MCF 10A (cell line): ENCODE results near the gene RBP4. TPM values are rescaled to one million over a fixed set of nuclear protein-coding genes. Genes with fewer than 3 reads are reported as not detected.
A peak's percentile ranks its signal among the peaks of the same experiment; 100 is the strongest.

ENCODE experiments used
- BruUV-seq: library from RNA; stranded (reverse); fragments of 400-500 nt; replicated peaks from 2 replicates; lab custom pipeline; 2021; lab: Mats Ljungman, UMichigan
- CTCF ChIA-PET: fragments of 300-600 bp; sonication (Branson Sonifier 250); formaldehyde crosslinking; extraction: SDS; loops from one replicate; lab custom pipeline; 2021; ENCODE audit warnings: antibody characterized with exemption, inconsistent platforms; lab: Yijun Ruan, JAX
- POLR2A ChIA-PET: fragments of 300-600, 350-650 bp; sonication (Branson Sonifier 250); formaldehyde crosslinking; extraction: SDS; loops from one replicate; lab custom pipeline; 2020; ENCODE audit warnings: antibody characterized with exemption, inconsistent platforms; lab: Yijun Ruan, JAX
- DNase-seq: peaks from one replicate; pipeline ENCODE4 v3.0.0-alpha.2; 2018; ENCODE audit not compliant: unreplicated experiment
- H3K27ac Mint-ChIP-seq: one replicate; pipeline ENCODE4 v1.8.0; 2022; ENCODE audit warnings: mild to moderate bottlenecking, low read depth, mixed read lengths; ENCODE audit not compliant: unreplicated experiment
- H3K27me3 Mint-ChIP-seq: one replicate; pipeline ENCODE4 v1.8.0; 2022; ENCODE audit warnings: mixed read lengths; ENCODE audit not compliant: insufficient read depth, unreplicated experiment
- H3K36me3 Mint-ChIP-seq: one replicate; pipeline ENCODE4 v1.8.0; 2022; ENCODE audit warnings: mild to moderate bottlenecking, moderate library complexity, mixed read lengths; ENCODE audit not compliant: insufficient read depth, unreplicated experiment
- H3K4me1 Mint-ChIP-seq: one replicate; pipeline ENCODE4 v1.8.0; 2022; ENCODE audit warnings: mixed read lengths; ENCODE audit not compliant: insufficient read depth, unreplicated experiment
- H3K4me3 Mint-ChIP-seq: one replicate; pipeline ENCODE4 v1.8.0; 2022; ENCODE audit warnings: mild to moderate bottlenecking, moderate library complexity, mixed read lengths; ENCODE audit not compliant: unreplicated experiment
- H3K9me3 Mint-ChIP-seq: one replicate; pipeline ENCODE4 v1.8.0; 2022; ENCODE audit warnings: mixed read lengths; ENCODE audit not compliant: unreplicated experiment
- CTCF ChIP-seq: fragments of 200-600 bp; IDR thresholded peaks from one replicate; pipeline ENCODE4 v1.8.0; 2022; ENCODE audit warnings: antibody characterized with exemption, mild to moderate bottlenecking; ENCODE audit not compliant: unreplicated experiment
- intact Hi-C: fragments of 100-400 bp; cut with micrococcal nuclease; formaldehyde crosslinking; loops from 2 replicates; pipeline ENCODE4 v1.14.1; 2022
- total RNA-seq: library from RNA; stranded (reverse); gene quantifications from 2 replicates; pipeline ENCODE4 v1.2.3, GENCODE V29; 2022

Gene RBP4
- total RNA-seq, 1 experiment from 2014 or later, result not detected

GRCh38 chr10:93600446-93601145 is 439 bp downstream of the RBP4 start:
- ChIA-PET POLR2A (no interaction called here), CTCF (interaction anchor here (0.6 to 2.2 kb wide), 2 partner anchors 46 to 763 kb away, joined by 3 to 5 read pairs; no protein-coding TSS in a partner anchor)
- Mint-ChIP-seq H3K4me3 (no peak overlapping the region), H3K36me3 (no peaks in the 10 kb centered on the region), H3K27me3 (peaks cover 15% of the 10 kb centered on the region), H3K27ac (no peak overlapping the region), H3K9me3 (no peaks in the 10 kb centered on the region), H3K4me1 (peaks cover 5% of the 10 kb centered on the region)
- BruUV-seq, result no TSS peak
- TF ChIP-seq CTCF, result no peak
- no peak for DNase-seq
- intact Hi-C loops, result no loop called here

DNA sequence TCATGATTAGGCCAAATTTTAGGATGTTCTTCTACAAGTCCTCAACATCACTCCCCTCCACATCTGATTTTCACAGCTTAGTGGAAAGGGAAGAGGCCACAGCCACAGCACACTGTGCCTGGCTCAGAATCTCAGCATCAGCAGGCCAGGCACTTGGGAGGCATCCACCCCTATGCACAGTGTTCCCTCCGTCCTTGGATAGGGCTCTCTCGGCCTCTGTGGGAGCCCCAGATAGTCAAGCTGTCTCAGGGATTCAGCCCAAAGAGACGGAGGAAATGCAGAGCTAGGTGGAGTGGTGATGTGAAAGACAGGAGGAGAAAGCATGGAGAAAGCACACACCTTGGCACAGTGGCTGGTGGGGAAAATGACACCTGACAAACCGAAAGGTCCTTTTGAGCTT is 1.3 kb downstream of the RBP4 start:
- Mint-ChIP-seq H3K27ac (no peak overlapping the region), H3K36me3 (no peaks in the 10 kb centered on the region), H3K4me3 (no peak overlapping the region), H3K9me3 (no peaks in the 10 kb centered on the region), H3K27me3 (peaks cover 15% of the 10 kb centered on the region), H3K4me1 (peaks cover 5% of the 10 kb centered on the region)
- no TSS peak for BruUV-seq
- no peak for DNase-seq
- TF ChIP-seq CTCF, result no peak
- POLR2A ChIA-PET, result no interaction called here
- CTCF ChIA-PET, result interaction anchor here (0.6 to 2.2 kb wide), 3 partner anchors 22 to 764 kb away, joined by 3 to 5 read pairs (median 3); no protein-coding TSS in a partner anchor
- intact Hi-C loops, result no loop called here

DNA sequence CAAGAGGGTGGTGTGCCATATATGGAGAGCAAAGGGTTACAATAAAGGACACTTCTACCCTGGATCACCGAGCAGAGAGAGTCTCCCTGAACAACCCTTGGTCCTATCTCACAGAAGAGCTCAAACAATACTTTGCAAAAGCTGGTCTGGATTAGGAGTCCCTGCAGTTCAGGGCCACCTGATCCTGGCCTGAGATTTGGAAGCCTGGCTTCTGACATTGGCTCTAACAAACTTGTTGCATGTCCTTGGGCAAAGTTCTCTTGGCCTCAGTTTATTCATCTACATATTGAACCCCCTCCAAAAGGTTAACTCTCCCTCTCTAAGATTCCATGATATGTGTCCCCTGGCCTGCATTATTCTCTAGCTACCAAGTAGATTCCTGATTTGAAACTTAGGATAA is 1.7 kb downstream of the RBP4 start:
- Mint-ChIP-seq H3K36me3 (no peaks in the 10 kb centered on the region), H3K27ac (no peak overlapping the region), H3K9me3 (no peaks in the 10 kb centered on the region), H3K27me3 (peaks cover 15% of the 10 kb centered on the region), H3K4me3 (no peak overlapping the region), H3K4me1 (peaks cover 5% of the 10 kb centered on the region)
- POLR2A ChIA-PET, result interaction anchor here (1.0 kb wide), 1 partner anchor 29 kb away, joined by 3 read pairs; no protein-coding TSS in a partner anchor
- no peak for TF ChIP-seq CTCF
- no peak for DNase-seq
- BruUV-seq, result no TSS peak
- intact Hi-C loops, result no loop called here
- CTCF ChIA-PET, result interaction anchor here (0.7 to 2.2 kb wide), 2 partner anchors 22 to 45 kb away, joined by 3 to 5 read pairs; no protein-coding TSS in a partner anchor

DNA sequence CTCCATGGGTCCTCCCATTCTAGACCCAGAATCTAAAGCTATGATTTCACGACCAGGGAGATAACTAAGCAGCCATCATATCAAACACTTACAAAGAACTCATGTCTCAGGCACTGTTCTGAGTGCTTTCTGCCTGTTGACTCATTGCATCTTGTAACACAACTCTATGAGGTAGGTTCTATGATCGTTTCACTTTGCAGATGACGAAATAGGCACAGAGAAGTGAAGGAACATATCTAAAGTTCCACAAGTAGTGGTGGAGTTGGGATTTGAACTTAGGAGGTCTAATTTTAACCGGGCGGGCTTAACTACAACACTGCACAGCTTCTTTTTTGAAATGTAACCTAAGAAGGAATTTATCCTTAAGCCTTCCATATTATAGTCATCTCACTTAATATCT is 2.9 kb downstream of the RBP4 start:
- no peaks in the 10 kb centered on the region for H3K9me3 Mint-ChIP-seq
- no TSS peak for BruUV-seq
- no peak overlapping the region for H3K4me3 Mint-ChIP-seq
- H3K36me3 Mint-ChIP-seq, result no peaks in the 10 kb centered on the region
- DNase-seq, result peak; percentile 21
- peaks cover 5% of the 10 kb centered on the region for H3K4me1 Mint-ChIP-seq
- no peak overlapping the region for H3K27ac Mint-ChIP-seq
- H3K27me3 Mint-ChIP-seq, result peaks cover 15% of the 10 kb centered on the region
- intact Hi-C loops, result no loop called here
- ChIA-PET CTCF (interaction anchor here (0.7 to 2.2 kb wide), 3 partner anchors 44 to 1805 kb away, joined by 4 to 5 read pairs (median 5); no protein-coding TSS in a partner anchor), POLR2A (interaction anchor here (0.6 to 1.0 kb wide), 2 partner anchors 30 to 105 kb away, joined by 3 read pairs; no protein-coding TSS in a partner anchor)
- no peak for TF ChIP-seq CTCF
